Measurements from ENCODE around the gene HERPUD2. TPM values are rescaled to one million over a fixed set of nuclear protein-coding genes. Genes with fewer than 3 reads are reported as not detected.
A peak's percentile ranks its signal among the peaks of the same experiment; 100 is the strongest.
"Not testable (repeated sequence)": the region's sequence is repeated elsewhere in the genome, so short reads cannot be mapped to it uniquely, and the experiment has no call there.

HERPUD2 gene
- total and polyA plus RNA-seq, 2 donors (not counting 3 experiments of a cell fraction or from before 2014, with no cell fraction given) = 33.9 to 42.0 TPM

DNA sequence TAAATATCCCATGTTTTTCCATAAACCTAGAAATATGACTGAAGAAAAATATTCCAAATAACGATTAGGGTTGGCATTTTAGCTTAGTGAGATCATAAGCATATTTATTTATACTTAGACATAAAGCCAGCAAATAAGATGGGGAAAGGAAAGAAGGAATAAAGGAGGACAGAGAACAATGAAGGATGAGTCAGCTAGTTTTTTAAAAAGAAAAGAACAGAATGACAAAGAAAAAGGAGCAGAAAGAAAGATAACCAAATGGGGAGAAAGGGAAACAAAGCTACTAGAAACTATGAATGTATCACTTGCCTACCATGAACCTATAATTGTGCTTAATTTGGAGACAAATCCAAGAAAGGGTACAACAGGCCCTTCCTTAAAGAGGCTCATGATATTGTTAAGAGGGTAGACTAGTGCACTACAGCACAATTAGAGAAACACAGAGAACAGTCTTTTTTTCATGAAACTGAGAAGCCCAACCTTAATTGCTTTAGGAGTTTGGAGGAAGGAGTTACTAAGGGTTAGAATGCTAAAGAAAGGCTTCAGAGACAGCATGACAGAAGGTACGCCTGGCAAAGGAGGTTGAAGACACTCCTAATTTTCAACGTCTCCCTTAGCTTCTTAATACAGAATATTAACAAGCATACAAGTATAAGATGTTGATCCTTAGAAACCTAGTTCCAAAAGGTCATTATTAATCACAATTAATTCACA is 23.9 kb downstream of the HERPUD2 start:
- Histone ChIP-seq H3K36me3 (ENCODE audit: control insufficient read depth in 2 of 2, extremely low read depth in 1 of 2, insufficient read depth in 2 of 2, low read length in 2 of 2) (peaks cover 4 to 5% of the 10 kb centered on the region in 2 experiments), H4K20me1 (replicated peaks; ENCODE audit: control insufficient read depth, extremely low read depth, insufficient read depth, low read length) (no peaks in the 10 kb centered on the region), H3K4me1 (ENCODE audit: control insufficient read depth, extremely low read depth, insufficient read depth, low read length) (peaks cover 4% of the 10 kb centered on the region), H3K27me3 (ENCODE audit: control insufficient read depth in 2 of 2, insufficient read depth in 2 of 2, low read length in 2 of 2) (no peaks in the 10 kb centered on the region), H3K27ac (ENCODE audit: insufficient read depth, low read depth, low read length) (no peak overlapping the region), H2AFZ (ENCODE audit: low read depth, low read length) (no peak overlapping the region), H3K4me3 (replicated peaks in 1 of 3; ENCODE audit: insufficient read depth in 1 of 3, low read depth in 1 of 3, low read length in 3 of 3) (no peak overlapping the region), H3K4me2 (ENCODE audit: insufficient read depth, low read length) (no peak overlapping the region), H3K9me3 (replicated peaks; ENCODE audit: control insufficient read depth, insufficient read depth, low read length) (no peaks in the 10 kb centered on the region), H3K9me1 (replicated peaks; ENCODE audit: control insufficient read depth, extremely low read depth, insufficient read depth, low read length) (peaks cover 2% of the 10 kb centered on the region), H3K79me2 (ENCODE audit: control insufficient read depth, insufficient read depth, low read length) (peaks cover 14% of the 10 kb centered on the region), H3K9ac (replicated peaks; ENCODE audit: extremely low read depth, insufficient read depth, low read length) (no peak overlapping the region)
- dilution Hi-C loops (cut with MboI; ENCODE audit: extremely low pct_ligation_motif_present, low sequenced_read_pairs) = no loop called here
- DNase-seq (ENCODE audit: low read depth, low spot score) (peak; percentile 15), FAIRE-seq (no peak)
- ChIA-PET CTCF (no interaction called here), POLR2A (no interaction called here)
- TF ChIP-seq JUN (IDR thresholded peaks at IDR 0.05; ENCODE audit: borderline replicate concordance, insufficient read depth, insufficient read length, low read depth) = no peak
- no peak for TF ChIP-seq POLR2AphosphoS5 (IDR thresholded peaks at IDR 0.05; ENCODE audit: insufficient read depth, low read depth, low read length)
- no peak for TF ChIP-seq FOS (IDR thresholded peaks at IDR 0.05; ENCODE audit: borderline replicate concordance, insufficient read depth, low read length)
- TF ChIP-seq GATA2 (IDR thresholded peaks at IDR 0.05; ENCODE audit: insufficient read depth, insufficient read length, low read depth, low read length) = no peak
- no peak for TF ChIP-seq POLR2A (IDR thresholded peaks at IDR 0.05; ENCODE audit: low read depth, low read length)
- TF ChIP-seq MYC (IDR thresholded peaks at IDR 0.05; ENCODE audit: low read depth, low read length) = no peak
- no peak for TF ChIP-seq MAX (IDR thresholded peaks at IDR 0.05; ENCODE audit: insufficient read depth, insufficient read length)
- TF ChIP-seq EZH2 (IDR thresholded peaks at IDR 0.05; ENCODE audit: borderline replicate concordance, low read depth, low read length, severe bottlenecking) = no peak
- TF ChIP-seq, protein P1, sequence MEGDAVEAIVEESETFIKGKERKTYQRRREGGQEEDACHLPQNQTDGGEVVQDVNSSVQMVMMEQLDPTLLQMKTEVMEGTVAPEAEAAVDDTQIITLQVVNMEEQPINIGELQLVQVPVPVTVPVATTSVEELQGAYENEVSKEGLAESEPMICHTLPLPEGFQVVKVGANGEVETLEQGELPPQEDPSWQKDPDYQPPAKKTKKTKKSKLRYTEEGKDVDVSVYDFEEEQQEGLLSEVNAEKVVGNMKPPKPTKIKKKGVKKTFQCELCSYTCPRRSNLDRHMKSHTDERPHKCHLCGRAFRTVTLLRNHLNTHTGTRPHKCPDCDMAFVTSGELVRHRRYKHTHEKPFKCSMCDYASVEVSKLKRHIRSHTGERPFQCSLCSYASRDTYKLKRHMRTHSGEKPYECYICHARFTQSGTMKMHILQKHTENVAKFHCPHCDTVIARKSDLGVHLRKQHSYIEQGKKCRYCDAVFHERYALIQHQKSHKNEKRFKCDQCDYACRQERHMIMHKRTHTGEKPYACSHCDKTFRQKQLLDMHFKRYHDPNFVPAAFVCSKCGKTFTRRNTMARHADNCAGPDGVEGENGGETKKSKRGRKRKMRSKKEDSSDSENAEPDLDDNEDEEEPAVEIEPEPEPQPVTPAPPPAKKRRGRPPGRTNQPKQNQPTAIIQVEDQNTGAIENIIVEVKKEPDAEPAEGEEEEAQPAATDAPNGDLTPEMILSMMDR (IDR thresholded peaks at IDR 0.05; ENCODE audit: extremely low read depth in 1 of 2, insufficient read depth in 1 of 2, low read depth in 1 of 2, low read length in 2 of 2) = no peak
- BruUV-seq (replicated peaks) = no TSS peak
- intact Hi-C loops (cut with micrococcal nuclease) = no loop called here

DNA sequence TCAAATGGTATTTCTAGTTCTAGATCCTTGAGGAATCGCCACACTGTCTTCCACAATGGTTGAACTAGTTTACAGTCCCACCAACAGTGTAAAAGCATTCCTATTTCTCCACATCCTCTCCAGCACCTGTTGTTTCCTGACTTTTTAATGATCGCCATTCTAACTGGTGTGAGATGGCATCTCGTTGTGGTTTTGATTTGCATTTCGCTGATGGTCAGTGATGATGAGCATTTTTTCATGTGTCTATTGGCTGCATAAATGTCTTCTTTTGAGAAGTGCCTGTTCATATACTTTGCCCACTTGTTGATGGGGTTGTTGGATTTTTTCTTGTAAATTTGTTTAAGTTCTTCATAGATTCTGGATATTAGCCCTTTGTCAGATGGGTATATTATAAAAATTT is 34.5 kb downstream of the HERPUD2 start:
- H3K27me3 ChIP-seq (ENCODE audit: control insufficient read depth in 2 of 2, insufficient read depth in 2 of 2, low read length in 2 of 2); H2AFZ ChIP-seq (ENCODE audit: low read depth, low read length); POLR2A ChIA-PET; H3K4me3 ChIP-seq (replicated peaks in 1 of 3; ENCODE audit: insufficient read depth in 1 of 3, low read depth in 1 of 3, low read length in 3 of 3); H3K27ac ChIP-seq (ENCODE audit: insufficient read depth, low read depth, low read length); CTCF ChIA-PET; intact Hi-C loops (cut with micrococcal nuclease); H4K20me1 ChIP-seq (replicated peaks; ENCODE audit: control insufficient read depth, extremely low read depth, insufficient read depth, low read length); H3K9me3 ChIP-seq (replicated peaks; ENCODE audit: control insufficient read depth, insufficient read depth, low read length); DNase-seq (ENCODE audit: low read depth, low spot score); BruUV-seq (replicated peaks); dilution Hi-C loops (cut with MboI; ENCODE audit: extremely low pct_ligation_motif_present, low sequenced_read_pairs); H3K79me2 ChIP-seq (ENCODE audit: control insufficient read depth, insufficient read depth, low read length); FAIRE-seq; H3K36me3 ChIP-seq (ENCODE audit: control insufficient read depth in 2 of 2, extremely low read depth in 1 of 2, insufficient read depth in 2 of 2, low read length in 2 of 2); H3K9ac ChIP-seq (replicated peaks; ENCODE audit: extremely low read depth, insufficient read depth, low read length); H3K9me1 ChIP-seq (replicated peaks; ENCODE audit: control insufficient read depth, extremely low read depth, insufficient read depth, low read length); H3K4me2 ChIP-seq (ENCODE audit: insufficient read depth, low read length); H3K4me1 ChIP-seq (ENCODE audit: control insufficient read depth, extremely low read depth, insufficient read depth, low read length): not testable (repeated sequence)

All from endothelial cell of umbilical vein (primary cell).